C1 segment of cervical spinal cord (tissue), 14 donors: ENCODE results near the gene ARSI.

Experiments
- DNase-seq, 14 donors: peaks; one replicate each; lab custom pipeline; 2025; lab: John Stamatoyannopoulos, UW

Gene ARSI

DNA sequence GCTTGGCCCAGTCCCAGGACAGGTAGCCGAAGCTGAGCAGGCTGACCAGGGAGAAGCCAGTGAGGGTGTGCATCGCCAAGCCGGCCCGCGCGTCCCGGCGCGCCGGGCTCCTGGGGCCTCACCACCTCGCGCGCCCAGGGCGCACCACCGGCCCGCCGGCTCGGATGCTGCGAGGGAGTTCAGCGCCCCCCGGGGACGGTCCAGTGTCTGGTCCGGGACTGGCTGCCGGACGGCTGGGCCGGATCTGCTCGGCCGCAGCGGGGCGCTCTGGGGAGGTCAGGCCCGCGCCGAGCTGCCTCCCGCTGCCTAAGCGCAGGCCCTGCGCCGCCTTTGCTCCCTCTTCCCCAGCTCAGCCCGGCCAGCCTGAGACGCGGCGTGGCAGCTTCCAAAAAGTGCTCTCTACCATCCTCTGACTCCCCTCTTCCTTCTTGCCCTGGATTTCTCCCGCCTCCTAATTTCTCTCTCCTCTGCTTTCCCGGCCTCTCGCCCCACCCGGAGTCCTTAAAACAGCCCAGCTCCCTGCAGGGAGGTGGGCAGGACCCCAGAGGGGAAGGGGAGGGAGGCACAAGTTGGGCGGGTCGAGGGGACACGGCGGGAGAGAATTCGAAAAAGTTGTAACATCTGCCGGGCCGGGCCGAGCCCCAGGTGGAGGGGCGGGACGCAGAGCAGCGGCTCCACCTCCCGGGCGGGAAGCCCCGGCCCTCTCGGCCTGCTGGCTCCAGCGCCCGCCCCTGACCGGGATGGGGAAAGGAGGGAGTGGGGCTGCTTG, at the start of gene ARSI:
Gene ARSI, minus strand, starts transcription at position 605 of the 769 bp plus-strand sequence. Its CDS starts 532 bp downstream, at position 73.
- DNase-seq, result no peak

DNA sequence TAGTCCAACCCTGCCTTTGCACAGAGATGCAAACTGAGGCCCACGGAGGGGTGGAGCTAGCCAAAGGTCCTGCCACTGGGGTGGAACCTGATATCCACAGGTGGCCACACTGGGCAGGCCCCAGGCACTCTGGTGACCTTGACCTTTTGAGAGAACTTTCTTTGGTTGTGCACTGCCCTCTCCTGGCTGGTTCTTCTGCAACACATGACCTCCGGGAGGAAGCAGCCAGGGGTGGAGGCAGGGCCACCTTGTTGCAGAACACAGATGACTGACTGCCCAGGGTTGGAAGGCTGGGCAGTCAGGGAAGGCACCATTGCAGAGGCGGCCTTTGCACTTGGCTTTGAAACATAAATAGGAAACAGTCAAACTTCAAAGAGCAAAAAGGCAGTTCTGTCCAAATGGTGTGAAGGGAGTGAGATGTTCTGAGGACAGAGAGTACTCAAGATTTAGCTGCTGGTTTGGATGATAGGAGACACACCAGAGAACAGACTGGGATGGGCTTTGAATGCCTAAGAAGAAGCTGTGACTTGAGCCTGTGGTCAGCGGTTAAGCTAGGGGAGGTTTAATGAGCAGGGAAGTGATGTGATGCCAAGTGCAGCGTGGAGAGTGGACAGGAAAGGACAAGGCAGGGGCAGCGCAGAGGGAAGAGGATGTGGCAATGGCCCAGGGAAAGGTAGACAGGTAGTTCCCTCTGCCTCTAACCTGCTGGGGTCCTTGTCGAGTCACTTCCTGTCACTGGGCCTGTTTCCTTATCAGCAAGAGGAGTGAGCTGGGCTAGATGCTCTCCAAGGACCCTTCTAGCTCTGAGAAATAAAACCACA, 48.0 kb upstream of the ARSI start:
- DNase-seq, result peak in 12 of 14 donors; percentile 13 to 80 (median 70)

DNA sequence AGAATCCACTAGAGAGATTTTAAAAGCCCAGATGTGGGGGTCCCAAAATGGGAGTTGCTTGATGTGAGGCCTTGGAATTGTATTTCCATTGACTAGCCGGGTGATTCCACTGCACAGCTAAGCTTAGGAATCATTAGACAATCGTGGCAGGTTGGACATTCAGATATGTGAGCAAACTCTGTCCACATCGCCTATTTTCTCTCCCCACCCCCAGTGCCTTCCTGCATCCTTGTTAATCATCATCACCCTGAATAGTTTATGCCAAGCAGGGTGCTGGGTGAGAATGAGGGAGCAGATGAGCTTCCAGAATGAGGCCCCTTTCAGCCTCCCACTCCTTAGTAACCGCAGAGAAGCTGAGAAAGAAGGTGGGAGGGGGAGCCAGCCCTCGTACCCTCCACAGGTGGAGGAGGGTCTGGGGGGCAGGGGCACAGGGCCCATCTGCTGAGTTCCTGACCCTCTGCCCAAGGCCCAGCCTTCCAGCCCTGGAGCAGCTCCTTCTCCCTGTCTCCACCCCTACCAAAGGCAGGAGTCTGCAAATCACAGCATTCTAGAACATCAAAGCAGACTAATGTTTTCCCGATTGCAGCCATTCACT, 47.1 kb upstream of the ARSI start:
- no peak for DNase-seq

DNA sequence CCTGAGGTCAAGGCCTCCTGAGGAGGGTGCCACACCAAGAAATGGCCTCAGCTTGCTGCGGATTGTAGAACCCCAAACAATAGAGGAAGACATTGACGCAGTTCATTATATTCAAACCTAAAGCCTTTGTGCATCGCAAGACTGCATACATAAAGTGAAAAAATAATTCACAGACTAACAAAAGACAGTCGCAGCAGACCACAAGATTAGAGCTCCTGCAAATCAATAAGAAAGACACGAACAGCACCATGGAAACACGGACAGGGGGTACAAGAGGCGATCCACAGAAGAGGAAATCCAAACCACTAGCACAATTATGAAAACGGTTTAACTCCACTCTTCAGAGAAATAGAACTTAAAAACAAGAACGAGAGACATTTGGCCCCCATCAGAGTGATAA, 44.7 kb upstream of the ARSI start:
- no peak for DNase-seq

DNA sequence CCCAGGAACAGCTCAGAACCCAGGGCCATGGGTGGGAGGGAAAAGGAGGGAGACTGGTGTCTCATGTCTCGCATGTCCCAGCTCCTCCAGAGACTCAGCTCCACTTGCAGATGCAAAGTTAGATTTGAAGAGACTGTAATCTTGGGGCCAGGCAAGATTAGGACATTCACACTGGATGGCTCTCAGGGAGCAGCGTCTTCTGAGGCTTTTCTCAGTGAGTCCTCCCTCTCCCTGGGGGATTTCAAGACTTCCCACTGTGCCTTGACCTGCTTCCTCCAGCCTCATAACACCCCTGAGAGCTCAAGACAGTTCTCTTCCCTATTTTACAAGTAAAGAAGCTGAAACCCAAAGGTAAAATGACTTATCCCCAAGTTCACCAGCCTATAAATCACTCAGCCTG, 44.3 kb upstream of the ARSI start:
- DNase-seq, result no peak

DNA sequence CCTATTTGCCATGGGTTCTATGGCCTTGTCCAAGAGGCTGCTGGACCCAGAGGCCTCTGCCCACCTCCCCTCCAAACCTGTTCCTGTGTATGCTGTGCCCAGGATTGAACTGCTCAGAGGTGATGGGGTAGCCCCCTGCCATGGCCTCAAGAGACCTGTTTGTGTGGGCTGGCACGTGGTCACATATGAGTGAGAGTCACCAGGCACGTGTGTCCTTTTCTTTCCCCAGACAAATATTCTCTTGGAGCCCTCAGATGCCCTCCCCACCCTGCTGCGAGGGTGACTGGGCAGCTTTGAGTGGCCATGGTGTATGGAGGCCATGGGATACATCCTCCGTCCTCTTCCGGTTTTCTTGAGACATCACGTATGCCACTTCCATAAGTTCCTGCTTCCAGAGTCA, 43.9 kb upstream of the ARSI start:
- no peak for DNase-seq

DNA sequence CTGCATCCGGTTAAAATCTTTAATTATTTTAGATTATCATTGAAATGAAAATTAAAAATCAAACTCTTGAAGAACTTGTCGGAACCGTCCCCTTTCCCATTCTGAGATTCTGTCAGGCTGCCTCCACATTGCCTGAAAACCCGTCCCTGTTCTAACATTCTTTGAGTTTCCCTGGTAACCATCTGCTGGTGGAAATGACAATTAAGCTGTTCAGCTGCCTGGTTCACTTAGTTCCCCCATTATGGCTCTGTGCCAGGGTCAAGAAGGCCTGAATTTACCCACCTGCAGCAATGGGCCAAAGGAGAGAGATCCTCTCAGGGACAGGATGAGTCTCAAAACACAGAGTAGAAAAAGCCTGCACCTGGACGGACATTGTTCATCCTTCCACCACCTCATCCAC, 43.0 kb upstream of the ARSI start:
- no peak for DNase-seq

DNA sequence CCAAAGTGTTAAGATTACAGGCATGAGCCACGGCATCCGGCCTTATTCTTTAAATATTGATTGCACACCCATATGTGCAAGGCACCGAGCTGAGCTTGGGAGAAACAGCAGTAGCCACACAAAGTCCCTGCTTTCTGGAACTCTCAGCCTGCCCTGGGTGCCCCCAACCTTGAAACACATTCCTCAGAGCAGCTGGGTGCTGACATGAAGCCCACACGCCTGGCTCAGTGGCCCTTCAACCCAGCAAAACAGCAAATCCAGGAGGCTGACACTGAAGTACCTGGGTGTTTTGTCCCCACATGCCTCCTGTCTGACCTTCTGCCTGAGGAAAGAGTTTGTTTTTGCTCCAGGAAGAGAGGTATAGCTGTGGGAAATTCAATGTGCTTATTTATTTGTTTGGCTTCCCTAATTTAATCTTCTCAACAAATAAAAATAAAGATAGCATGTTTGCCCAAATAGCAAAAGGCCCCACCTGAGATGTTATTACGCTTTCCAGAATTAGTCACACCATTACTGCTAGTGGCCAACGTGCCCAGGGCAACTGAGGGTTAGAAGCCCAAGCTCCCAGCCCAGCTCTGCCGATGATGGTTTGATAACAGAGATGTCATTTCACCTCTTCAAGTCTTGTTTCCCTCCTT, 41.4 kb upstream of the ARSI start:
- no peak for DNase-seq

DNA sequence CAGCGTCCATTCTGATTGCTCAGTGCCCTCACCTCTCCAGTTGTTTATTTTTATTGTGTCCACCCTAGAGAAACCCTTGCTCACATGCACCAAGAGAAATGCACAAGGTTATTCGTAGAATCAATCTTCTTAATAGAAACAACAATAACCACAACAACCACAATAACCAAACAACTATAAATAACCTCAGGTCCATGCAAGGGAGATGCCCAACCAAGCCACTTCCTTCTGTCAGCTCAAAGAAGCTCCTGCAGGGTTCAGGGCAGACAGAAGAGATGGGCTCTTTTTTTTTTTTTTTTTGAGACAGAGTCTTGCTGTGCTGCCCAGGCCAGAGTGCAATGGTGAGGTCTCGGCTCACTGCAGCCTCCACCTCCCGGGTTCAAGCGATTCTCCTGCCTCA, 39.9 kb upstream of the ARSI start:
- DNase-seq, result no peak

DNA sequence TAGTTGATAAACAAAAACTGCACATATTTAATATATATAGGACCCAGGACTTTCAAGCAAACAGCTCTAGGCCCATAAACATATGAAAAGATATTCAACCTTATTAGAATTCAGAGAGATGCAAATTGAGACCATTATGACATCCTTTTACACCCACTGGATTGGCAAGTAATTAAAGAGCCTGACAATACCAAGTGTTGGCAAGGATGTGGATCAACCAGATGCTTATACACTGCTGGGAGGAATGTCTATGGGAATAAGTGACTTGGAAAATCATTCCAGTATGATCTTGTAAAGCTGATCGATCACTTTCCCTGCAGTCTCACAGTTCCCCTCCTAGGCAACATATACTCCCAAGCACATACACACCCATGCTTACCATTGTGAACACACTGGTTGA, 39.3 kb upstream of the ARSI start:
- DNase-seq, result no peak

DNA sequence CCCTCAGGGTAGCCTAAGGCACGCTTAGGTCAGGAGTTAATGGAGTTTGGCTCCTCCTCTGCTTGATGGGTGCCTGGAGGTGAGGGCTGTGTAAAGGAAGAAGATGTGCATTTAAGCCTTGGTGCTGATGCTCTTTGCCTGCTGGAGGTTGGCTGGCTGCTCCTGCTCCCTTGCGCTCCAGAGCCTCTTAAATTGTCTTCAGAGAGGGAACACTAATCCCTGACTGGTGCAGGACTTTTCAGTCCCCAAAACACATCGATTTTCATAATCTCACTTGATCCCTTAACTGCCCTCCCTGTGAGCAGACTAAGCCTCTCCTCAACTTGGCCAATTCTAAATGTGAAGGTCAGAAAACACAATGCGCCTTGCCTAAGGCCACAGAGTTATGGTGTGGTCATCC, 38.6 kb upstream of the ARSI start:
- no peak for DNase-seq

DNA sequence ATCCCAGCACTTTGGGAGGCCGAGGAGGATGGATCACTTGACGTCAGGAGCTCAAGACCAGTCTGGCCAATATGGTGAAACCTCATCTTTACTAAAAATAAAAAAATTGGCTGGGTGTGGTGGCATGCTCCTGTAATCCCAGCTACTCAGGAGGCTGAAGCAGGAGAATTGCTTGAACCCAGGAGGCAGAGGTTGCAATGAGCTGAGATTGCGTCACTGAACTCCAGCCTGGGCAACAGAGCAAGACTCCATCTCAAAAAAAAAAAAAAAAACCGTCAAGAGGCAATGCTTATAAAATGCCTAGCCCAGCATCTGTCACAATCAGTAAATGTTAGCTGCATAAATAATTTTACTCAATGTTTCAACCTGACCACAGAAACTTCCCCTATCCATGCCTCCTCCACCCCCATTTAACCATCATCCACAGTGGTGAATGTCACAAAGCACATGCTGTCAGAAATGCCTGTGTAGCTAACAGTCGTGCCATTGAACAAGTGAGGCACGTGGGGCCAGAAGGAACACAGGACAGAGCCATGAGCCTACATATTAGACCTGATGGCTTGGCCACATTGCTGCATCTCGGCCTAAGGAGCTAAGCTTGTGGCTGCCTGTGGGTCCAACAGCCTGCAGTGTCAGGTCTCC, 38.0 kb upstream of the ARSI start:
- no peak for DNase-seq

DNA sequence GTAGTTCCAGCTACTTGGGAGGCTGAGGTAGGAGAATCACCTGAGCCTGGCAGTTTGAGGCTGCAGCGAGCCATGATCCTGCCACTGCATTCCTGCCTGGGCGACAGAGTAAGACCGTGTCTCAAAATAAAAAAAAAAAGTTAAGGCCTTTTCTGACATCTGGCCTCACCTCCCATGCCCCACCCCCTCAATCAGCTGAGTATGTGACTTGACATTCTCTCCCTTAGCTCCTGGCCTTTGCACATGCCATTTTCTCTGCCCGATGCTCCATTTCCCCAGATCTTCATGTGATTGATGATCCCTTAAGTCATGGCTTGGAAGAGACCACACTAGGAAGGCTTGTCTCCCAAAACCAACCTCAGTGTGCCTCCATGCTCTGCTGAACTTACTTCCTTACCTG, 37.1 kb upstream of the ARSI start:
- no peak for DNase-seq

DNA sequence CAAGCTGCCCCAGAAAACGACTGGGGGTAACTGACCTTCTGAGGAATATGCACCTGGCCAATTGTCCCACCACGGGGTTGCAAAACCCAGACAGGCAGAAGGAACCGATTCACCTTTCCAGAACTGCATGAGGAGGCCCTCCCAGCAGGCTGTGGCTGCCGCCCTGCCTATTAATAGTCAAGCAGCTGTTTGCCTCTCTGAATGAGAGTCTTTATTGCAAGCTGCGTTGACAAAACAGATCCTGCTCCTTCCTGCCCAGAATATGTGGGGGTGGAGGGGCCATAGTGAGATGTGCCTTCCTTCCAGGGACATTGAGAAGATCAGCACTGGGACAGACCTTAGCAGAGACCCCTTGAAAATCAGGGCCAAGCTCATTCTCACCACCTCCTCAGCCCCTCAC, 36.5 kb upstream of the ARSI start:
- peak in 8 of 14 donors; percentile 16 to 71 (median 36) for DNase-seq

DNA sequence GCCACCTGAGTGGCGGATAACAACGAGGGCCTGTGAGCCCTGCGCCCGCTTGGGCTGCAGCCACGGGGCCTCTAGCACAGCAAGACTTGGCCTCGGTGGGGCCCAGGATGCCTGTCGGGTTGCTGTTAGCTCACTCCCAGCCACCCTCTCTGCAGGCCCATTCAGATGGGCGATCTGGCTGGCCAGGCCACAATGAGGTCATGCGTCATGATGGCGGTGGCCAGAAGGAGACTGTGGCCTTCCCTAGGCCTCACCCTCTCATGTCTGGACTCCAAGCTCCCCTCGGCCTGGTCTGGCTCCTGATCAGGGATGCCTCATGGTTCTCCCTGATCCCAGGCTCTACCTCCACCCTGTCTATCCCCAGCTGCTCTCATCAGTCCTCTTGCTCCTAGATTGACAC, 35.8 kb upstream of the ARSI start:
- DNase-seq, result peak in 1 of 14 donors; percentile 43

DNA sequence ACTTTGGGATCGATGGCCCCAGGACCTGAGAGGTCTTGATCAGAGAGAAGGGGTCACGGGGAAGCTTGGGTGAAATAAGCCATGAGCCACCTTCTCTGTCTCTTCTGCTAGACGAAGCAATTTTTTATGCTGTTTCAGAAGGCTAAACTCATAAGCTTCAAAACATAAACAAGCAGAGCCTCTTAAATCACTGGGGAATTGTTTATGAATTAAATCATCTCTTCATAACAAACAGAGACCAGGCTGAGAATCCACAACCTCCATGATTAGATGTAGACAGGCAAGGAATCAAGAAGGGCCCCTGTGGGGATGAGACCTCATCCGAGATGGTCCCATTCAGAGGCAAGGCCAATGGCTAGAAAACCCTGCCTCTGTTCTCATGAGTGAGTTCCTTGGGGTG, 33.1 kb upstream of the ARSI start:
- DNase-seq, result no peak

DNA sequence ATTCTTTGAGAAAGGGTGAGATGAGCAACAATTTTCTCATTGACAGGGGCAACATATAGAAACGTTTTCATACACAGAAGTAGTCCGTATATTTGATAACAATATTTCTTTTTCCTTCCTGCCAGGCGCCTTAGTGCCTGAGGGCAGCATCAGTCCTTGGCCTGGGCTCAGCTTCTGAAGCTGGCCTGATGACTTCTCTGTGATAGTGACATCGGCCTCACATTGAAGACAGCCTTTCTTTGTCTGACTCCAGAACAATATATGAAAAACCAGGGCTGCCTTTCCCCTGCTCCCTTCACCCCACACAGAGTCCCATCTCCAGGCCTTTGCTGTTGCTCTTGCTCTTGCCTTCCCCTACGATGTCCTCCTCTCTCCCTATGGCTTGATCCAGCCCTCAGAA, 30.7 kb upstream of the ARSI start:
- peak in 7 of 14 donors; percentile 12 to 32 (median 20) for DNase-seq

DNA sequence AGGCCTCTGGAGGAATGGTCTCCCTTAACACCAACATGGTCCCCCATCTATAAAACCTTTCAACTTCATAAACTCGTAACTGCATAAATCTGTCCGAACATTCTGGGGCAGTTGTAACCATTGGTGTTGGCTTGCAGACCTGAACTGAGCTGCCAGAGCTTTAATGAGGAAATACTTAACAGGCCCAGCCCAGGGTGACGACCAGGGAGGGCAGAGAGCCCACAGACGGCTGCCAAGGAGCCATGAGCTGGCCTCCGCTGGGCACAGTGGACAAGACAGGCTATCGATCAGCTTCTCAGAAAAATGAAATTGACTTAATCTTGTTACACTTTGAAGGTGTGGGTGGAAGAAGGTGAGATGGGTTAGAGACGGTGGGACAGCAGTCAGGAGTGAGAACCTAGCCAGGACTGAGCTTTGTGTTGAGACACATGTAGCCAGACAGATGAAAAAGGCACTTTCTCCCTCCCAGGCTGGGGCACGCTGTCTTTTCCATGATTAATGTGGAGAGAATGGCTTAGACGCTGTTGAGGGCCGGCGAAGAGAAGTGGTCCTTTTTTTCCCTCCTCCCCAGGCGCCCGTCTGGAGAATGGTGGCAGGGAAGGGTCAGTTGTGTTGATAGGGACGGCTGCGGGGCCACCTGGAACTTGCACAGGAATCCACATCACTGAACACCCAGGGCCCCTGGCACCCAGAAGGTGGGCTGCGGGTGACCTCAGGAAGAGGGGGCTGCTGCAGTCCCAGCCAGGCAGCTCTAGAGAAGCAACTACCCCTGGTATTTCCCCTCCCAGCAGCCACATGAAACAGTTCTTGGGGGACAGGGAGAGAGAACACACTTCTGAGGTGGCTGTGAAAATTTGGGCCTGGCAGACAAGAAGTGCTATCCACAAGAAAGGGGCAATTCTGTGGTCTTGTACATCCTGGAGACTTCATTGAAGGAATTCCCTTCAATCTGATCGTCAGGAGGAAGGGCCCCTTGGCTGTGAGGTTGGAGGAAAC, 27.5 kb upstream of the ARSI start:
- peak in 2 of 14 donors; percentile 14 to 20 for DNase-seq

DNA sequence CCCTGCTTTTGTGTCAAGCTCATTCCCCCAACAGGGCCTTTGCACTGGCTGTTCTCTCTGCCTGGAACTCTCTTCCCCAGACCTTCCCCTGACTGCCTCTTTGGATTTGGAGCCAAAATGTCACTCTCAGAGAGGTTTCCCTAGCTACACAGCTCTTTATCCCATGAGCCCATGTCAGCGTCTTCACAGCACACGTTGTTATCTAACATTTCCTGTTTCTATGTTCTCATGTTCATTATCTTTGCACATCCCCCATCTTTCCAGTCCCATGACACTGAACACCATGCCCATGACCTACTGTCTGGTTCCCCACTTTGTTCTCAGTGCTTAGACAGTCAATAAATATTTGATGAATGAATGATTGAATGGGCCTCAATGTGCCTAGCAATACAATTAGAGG, 26.3 kb upstream of the ARSI start:
- DNase-seq, result no peak

DNA sequence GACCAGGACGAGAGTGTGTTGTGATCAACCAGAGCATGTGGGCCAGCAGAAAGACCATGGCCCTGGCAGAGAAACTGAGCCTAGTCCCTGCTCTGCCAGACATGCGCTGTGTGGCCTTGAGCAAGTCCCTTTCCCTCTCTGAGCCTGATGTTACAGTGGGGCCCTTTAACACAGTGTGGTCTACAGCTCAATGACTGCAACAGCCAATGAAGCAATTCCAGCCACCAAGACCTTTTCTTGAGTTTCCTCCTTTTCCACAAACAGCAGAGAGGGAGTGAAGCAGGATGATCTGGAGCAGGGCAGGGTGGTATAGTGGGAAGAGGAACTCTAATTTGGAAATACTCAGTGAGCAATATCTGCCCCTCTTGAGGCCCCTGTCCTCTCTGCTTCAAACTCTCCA, 25.8 kb upstream of the ARSI start:
- no peak for DNase-seq
